ENCODE data around the gene CMPK1.

DNA sequence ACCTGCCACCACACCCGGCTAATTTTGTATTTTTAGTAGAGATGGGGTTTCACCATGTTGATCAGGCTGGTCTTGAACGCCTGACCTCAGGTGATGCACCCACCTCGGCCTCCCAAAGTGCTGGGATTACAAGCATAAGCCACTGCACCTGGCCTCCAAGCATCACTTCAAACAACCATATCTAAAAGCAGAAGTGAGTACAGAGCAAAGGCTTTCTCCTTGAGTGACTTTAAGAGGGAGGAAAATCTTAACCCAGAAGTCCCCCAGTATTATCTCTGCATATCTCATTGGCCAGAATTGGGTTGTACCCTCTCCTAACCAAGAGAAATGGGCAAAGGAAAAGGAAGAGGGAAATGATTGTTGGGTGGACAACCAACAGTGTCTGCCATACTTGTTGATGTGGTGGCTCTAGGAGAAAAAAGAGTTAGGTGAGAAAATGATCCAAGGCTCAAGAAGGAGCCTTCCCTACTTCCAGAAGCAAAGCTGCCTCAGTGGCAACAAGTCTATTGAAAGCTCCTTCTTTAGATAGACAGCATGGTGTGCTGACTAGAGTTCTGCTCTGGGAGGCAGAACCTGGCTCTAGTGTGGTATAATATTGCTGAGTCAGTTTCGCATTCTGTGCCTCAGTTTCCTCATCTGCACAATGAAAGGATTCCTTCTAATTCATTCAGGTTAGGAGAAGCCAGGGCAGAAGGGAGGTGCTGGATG, 65.7 kb downstream of the CMPK1 start:
- TF ChIP-seq, protein P1, sequence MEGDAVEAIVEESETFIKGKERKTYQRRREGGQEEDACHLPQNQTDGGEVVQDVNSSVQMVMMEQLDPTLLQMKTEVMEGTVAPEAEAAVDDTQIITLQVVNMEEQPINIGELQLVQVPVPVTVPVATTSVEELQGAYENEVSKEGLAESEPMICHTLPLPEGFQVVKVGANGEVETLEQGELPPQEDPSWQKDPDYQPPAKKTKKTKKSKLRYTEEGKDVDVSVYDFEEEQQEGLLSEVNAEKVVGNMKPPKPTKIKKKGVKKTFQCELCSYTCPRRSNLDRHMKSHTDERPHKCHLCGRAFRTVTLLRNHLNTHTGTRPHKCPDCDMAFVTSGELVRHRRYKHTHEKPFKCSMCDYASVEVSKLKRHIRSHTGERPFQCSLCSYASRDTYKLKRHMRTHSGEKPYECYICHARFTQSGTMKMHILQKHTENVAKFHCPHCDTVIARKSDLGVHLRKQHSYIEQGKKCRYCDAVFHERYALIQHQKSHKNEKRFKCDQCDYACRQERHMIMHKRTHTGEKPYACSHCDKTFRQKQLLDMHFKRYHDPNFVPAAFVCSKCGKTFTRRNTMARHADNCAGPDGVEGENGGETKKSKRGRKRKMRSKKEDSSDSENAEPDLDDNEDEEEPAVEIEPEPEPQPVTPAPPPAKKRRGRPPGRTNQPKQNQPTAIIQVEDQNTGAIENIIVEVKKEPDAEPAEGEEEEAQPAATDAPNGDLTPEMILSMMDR (IDR thresholded peaks at IDR 0.05) = no peak
- no peak for TF ChIP-seq POLR2A (IDR thresholded peaks at IDR 0.05)

Data from heart left ventricle (tissue), 13 donors.